Activated CD8-positive, alpha-beta memory T cell treated with anti-CD3 and anti-CD28 coated beads for 4 hours (primary cell): ENCODE results near the gene NRBF2.

Source experiments
- DNase-seq, 2 donors: peaks; one replicate each; pipeline ENCODE4 v3.0.0-alpha.2; 2020; ENCODE audit warnings: low read depth in 2 of 2

The NRBF2 gene

GRCh38 chr10:63157845-63158624 is 24.9 kb downstream of the NRBF2 start:
- peak in 1 of 2 donors; percentile 4 for DNase-seq

DNA sequence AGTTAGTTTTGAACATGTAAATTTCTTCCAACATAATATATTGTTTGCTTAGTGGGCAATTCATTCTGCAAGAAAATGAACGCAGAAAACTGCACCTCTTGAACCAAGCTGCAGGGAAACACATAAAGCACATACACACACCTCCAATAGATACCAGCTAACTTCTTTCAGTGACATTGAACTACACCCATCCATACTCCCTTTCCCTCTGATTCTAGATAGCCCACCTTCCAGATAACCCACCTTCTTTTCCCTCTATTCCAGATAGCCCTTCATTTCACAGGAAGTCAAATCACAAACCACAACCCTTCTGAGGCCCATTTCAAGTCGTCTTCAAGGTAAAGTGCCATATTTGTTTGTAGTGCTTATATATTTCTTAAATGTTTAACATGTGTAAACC is 28.5 kb downstream of the NRBF2 start:
- no peak for DNase-seq

DNA sequence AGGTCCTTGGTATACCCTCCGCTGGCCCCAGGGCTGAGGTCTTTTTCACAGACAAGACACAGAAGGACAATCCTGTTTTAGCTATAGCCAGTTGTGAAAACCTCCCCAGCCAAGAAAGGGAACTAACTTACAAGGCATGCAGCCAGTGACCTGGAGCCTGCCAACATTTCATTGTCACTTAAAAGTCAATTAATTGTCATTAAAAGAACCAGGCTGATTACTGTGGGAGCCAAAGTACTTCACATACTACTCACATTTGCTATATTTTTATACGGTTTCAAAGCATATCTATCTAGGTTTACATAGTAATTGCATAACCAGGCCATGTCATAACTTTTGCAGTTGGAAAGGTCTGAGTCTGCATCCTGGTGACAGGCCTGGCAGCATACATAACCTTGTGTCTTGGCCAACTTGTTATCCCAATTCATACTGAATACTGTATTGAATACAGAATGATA is 31.1 kb downstream of the NRBF2 start:
- no peak for DNase-seq

DNA sequence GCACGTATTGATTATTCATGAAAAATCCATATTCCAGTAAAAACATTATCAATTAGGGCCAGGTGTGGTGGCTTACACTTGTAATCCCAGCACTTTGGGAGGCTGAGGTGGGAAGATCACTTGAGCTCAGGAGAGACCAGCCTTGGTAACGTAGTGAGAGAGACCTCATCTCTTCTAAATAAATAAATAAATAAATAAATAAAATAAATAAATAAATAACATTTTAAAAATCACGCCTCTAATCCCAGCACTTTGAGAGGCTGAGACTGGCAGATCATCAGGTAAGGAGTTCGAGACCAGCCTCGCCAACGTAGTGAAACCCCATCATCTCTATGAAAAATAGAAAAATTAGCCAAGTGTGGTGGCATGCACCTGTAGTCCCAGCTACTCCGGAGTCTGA is 32.1 kb downstream of the NRBF2 start:
- no peak for DNase-seq

DNA sequence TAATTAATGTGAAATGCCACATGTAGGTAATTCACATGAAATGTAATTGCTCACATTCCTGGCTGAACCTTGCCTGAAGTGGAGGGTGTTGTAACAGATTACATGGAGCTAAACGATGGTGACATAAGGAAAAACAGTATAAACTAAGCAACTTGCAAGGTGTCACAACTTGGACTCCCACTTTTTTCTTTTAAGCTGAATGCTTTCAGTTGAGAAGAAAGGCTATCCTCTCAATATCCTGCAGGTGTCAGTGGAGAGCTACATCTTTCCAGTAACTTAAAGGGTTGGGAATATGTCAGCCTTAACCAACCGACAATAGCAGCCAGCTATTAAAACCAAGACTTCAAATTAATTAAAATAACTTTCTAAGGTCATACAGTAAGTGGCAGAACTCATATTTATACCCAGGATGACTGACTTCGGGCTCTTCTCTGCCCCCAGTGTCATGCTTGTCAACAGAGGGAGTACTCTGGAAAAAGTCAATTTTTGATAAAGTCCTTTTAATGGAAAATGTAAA is 33.7 kb downstream of the NRBF2 start:
- DNase-seq = no peak

DNA sequence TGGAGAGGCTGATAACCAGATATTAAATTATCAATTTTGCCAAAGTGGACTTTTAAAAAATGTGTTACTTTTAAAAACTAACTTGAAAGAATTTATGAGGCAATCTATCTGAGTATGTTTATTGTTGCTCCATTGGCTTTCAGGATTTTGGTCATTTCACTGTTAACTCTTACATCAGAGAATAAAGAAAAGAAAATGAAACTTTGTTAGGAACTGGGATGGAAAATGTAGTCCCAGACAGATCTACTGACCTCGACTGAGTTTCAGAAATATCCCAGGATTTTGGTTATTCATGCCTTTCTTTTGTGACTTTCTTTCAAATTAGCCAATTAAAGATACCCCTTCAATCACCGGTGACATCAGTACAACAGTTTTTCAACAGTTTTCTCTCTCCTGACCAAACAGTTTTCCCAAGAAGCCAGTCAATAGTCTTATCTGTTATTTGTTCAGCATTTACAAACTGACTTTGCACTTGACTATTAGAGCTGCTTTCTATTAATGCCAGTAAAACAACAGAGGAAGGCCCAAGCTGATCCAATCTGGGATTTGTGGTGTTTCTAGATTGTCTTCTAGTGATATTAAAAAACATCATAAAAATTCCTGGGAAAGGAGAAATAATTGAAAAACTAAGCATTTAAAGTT is 35.8 kb downstream of the NRBF2 start:
- no peak for DNase-seq

GRCh38 chr10:63169624-63170023 is 36.5 kb downstream of the NRBF2 start:
- no peak for DNase-seq

- no peak for DNase-seq
Measured at GRCh38 chr10:63171255-63171855, 38.2 kb downstream of the NRBF2 start.

DNA sequence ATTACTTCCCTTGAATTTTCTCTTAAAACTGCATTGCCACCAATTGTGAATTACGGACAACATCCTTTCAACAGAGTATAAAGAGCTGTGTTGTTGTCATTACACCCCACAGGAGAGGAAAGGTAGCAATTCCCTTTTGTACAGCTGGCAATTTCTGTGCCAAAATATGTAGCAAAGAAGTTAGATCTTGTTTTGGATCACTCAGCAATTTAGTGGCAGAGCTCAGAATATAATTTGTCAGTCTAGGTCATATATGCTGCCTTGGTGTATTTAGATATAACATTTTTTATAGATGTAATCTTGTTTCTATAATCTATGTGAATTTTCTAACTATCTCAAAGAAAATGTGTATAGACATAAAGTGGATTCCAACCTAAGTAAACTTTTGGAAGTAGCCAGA is 38.8 kb downstream of the NRBF2 start:
- DNase-seq = no peak

- DNase-seq = no peak
Measured at GRCh38 chr10:63173468-63174232, 40.5 kb downstream of the NRBF2 start.

GRCh38 chr10:63175534-63175933 is 42.4 kb downstream of the NRBF2 start:
- no peak for DNase-seq

DNA sequence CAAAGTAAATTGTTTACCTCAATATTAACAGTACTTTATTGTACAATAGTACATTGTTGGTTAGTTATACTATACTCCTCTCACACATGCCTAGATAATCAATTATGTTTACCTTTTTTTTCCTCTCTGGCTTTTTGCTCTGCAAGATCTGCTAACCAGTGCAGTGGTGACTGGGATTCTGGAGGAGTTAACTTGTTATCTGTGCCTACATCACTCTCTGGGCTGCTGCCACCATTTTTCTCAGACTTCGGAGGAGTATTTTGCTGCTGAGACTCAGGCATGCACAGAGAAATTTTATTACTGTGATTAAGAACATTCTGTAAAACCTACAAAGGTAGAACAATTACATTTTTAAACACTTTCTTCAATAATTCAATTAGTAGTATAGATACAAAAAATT is 59.7 kb downstream of the NRBF2 start:
- no peak for DNase-seq

- no peak for DNase-seq
Measured at GRCh38 chr10:63197344-63198092, 64.4 kb downstream of the NRBF2 start.

DNA sequence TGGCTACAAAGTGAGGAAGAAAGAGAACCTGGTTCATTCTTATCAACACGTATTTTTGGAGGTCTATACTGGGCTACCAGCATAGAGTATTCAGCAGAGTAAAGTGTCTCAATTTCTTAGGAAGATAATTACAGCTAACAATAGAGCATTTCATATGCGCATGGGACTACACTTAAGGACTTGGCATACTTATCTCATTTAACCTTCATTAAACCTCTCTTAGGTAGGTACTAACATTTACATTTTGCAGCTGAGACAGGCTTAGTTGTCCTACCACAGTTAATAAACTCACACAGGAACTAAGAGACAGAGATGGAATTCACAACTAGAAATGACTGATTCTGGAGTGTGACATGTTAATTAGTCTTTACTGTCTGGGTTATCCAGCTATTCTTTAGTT is 66.6 kb downstream of the NRBF2 start:
- no peak for DNase-seq

GRCh38 chr10:63200431-63200830 is 67.3 kb downstream of the NRBF2 start:
- no peak for DNase-seq

GRCh38 chr10:63201118-63201517 is 68.0 kb downstream of the NRBF2 start:
- DNase-seq = no peak
